Heart left ventricle (tissue), 16 donors: ENCODE results near the gene LARP7. TPM values are rescaled to one million over a fixed set of nuclear protein-coding genes. Genes with fewer than 3 reads are reported as not detected.

ENCODE experiments used
- ATAC-seq, 4 donors: fragments of 200-7000 bp; cut with Tn5 transposase; one replicate each; pipeline ENCODE4 v1.9.1; 2020 to 2022; ENCODE audit warnings: moderate library complexity in 4 of 4, mild to moderate bottlenecking in 3 of 4, moderate number of reproducible peaks in 1 of 4
- DNase-seq, 5 donors: peaks; one replicate each; pipeline ENCODE4 v3.0.0-alpha.2; 2020
- H3K27ac ChIP-seq, 12 donors: fragments of 200-600 bp; sonication (generic) in 4 of 12; one replicate each; pipeline versions ENCODE4 v1.5.0 to v1.8.0; 2016 to 2022; ENCODE audit warnings: mild to moderate bottlenecking in 2 of 12
- H3K27me3 ChIP-seq, 9 donors: fragments of 200-600 bp; sonication (generic) in 2 of 9; one replicate each; pipeline versions ENCODE4 v1.5.1 to v1.8.0; 2016 to 2022; ENCODE audit warnings: mild to moderate bottlenecking in 3 of 9
- H3K36me3 ChIP-seq, 9 donors: fragments of 200-600 bp; sonication (generic) in 2 of 9; one replicate each; pipeline versions ENCODE4 v1.5.0 to v1.8.0; 2018 to 2022; ENCODE audit warnings: mild to moderate bottlenecking in 2 of 9
- H3K4me1 ChIP-seq, 12 donors: fragments of 200-600 bp; sonication (generic) in 4 of 12; one replicate each; pipeline versions ENCODE4 v1.5.0 to v1.8.0; 2016 to 2022; ENCODE audit warnings: mild to moderate bottlenecking in 3 of 12
- H3K4me3 ChIP-seq, 12 donors: fragments of 200-600 bp; sonication (generic) in 4 of 12; one replicate each; pipeline versions ENCODE4 v1.5.0 to v1.8.0; 2017 to 2022; ENCODE audit warnings: mild to moderate bottlenecking in 9 of 12, moderate library complexity in 4 of 12
- H3K9me3 ChIP-seq, 12 donors: fragments of 200-600 bp; sonication (generic) in 4 of 12; one replicate each; pipeline versions ENCODE4 v1.5.0 to v1.8.0; 2016 to 2022; ENCODE audit warnings: mild to moderate bottlenecking in 1 of 12
- CTCF ChIP-seq, 12 donors: fragments of 200-600 bp; sonication (generic) in 4 of 12; IDR thresholded peaks; one replicate each; pipeline versions ENCODE4 v1.5.0 to v1.8.0; 2018 to 2022; ENCODE audit warnings: antibody characterized with exemption in 12 of 12, mild to moderate bottlenecking in 5 of 12
- POLR2A ChIP-seq, 2 donors: fragments of 450-650 bp; IDR thresholded peaks; one replicate each; pipeline ENCODE4 v1.6.1; 2017; ENCODE audit warnings: antibody characterized with exemption in 2 of 2, mild to moderate bottlenecking in 2 of 2, moderate library complexity in 2 of 2
- WGBS, 4 donors: extraction: QIAGEN DNeasy Blood & Tissue Kit in 2 of 4; methylation state at CpG; one replicate each; pipeline versions ENCODE4 v1.1.5 to v1.1.7; 2013 to 2018; 5-methylcytosine and 5-hydroxymethylcytosine counted together
- intact Hi-C, 10 donors: fragments of 100-400 bp; cut with DNase I; formaldehyde crosslinking; loops; one replicate each; pipeline versions ENCODE4 v1.11.1 to v1.14.2; 2022
- polyA plus RNA-seq, 2 donors: library from polyadenylated mRNA; stranded (reverse); fragments of 200-250 nt; gene quantifications; one replicate each; pipeline ENCODE4 v1.2.3, GENCODE V29; 2013
- total RNA-seq, 9 donors: library from RNA; depleted of rRNA in 2 of 9; stranded (reverse); fragments of >200 nt in 2 of 9; fragmentation: NEBNext Ultra II Directional in 3 of 9; extraction: Animal tissue kit (Norgen Biotek cat#: 25700) in 3 of 9; gene quantifications; one replicate each; pipeline versions ENCODE4 v1.1.0 to v1.2.4, GENCODE V29; 2016 to 2023
- donor health status: ischemic (EF 13 %, LVEDD 7.1; RV severe dilation, severe dysfunction).
- donor health status: healthy with polysubstance abuse.
- donor health status: DM: no; HTN: yes; CAD: no.
- donor health status: DM: no; HTN: no; CAD: no.
- donor health status: ischemic (EF 25% LVEDD 6.9; RV normal size, moderate dysfunction).
- donor health status: ischemic (EF 25% LVEDD 5.7; RV mildly dilated, moderate dysfunction).
- donor health status: healthy.
- donor health status: DM: yes; HTN: yes; CAD: no.
- donor health status: ischemic (EF 35%, LVEDD 5.7; RV mildly dilated, moderate dysfunction).
- donor health status: nonischemic (EF 11% LVEDD 7.7; RV severe dilation, severe dysfunction).
- donor health status: DM: yes; HTN: yes; CAD: no.
- donor health status: PGD.
- donor health status: ischemic (EF 29% LVEDD 5.4; RV normal size, mild dysfunction).
- donor health status: nonischemic (EF 23%, LVEDD 6.1; RV moderate dilation, normal function).

Gene LARP7
- total and polyA plus RNA-seq, 11 donors, result 43.0 to 73.0 (median 50.3) TPM

GRCh38 chr4:112645541-112646329 lies 8.8 kb downstream of the LARP7 start:
- 74 to 83% (median 78%) methylated on average over 8 of the region's 8 CpGs for WGBS, 4 donors
- TF ChIP-seq CTCF (IDR thresholded peaks at IDR 0.05) (no peak), POLR2A (IDR thresholded peaks at IDR 0.05) (no peak)
- DNase-seq, result no peak
- H3K9me3 ChIP-seq, result no peaks in the 10 kb centered on the region
- peaks cover 0 to 36% (median 6%) of the 10 kb centered on the region in 12 donors for H3K4me1 ChIP-seq
- intact Hi-C loops, result no loop called here
- no peak overlapping the region for H3K27ac ChIP-seq
- H3K36me3 ChIP-seq, result peaks cover 0 to 77% (median 69%) of the 10 kb centered on the region in 9 donors
- ATAC-seq, result no peak
- no peak overlapping the region for H3K4me3 ChIP-seq
- H3K27me3 ChIP-seq, result no peaks in the 10 kb centered on the region

- no peak for DNase-seq
- intact Hi-C loops, result no loop called here
- H3K4me1 ChIP-seq, result peaks cover 0 to 25% (median 4%) of the 10 kb centered on the region in 12 donors
- no peak overlapping the region for H3K4me3 ChIP-seq
- H3K9me3 ChIP-seq, result no peaks in the 10 kb centered on the region
- H3K27me3 ChIP-seq, result no peaks in the 10 kb centered on the region
- H3K27ac ChIP-seq, result no peak overlapping the region
- 71 to 74% (median 72%) methylated on average over 6 of the region's 6 CpGs for WGBS, 4 donors
- TF ChIP-seq CTCF (IDR thresholded peaks at IDR 0.05), result no peak
- H3K36me3 ChIP-seq, result peaks cover 0 to 88% (median 80%) of the 10 kb centered on the region in 9 donors
- ATAC-seq, result no peak
These were observed 9.9 kb downstream of the LARP7 start for GRCh38 chr4:112646632-112647537.

- DNase-seq, result no peak
- H3K4me3 ChIP-seq, result no peak overlapping the region
- H3K27ac ChIP-seq, result peak overlapping the region in 1 of 12 donors; percentile 17
- intact Hi-C loops, result no loop called here
- peaks cover 0 to 92% (median 84%) of the 10 kb centered on the region in 9 donors for H3K36me3 ChIP-seq
- no peaks in the 10 kb centered on the region for H3K9me3 ChIP-seq
- WGBS, 4 donors, result 30 to 65% (median 47%) methylated on average over 3 of the region's 3 CpGs
- H3K27me3 ChIP-seq, result no peaks in the 10 kb centered on the region
- TF ChIP-seq POLR2A (IDR thresholded peaks at IDR 0.05) (no peak), CTCF (IDR thresholded peaks at IDR 0.05) (no peak)
- ATAC-seq, result peak in 1 of 4 donors; percentile 31
- peaks cover 0 to 16% (median under 1%) of the 10 kb centered on the region in 12 donors for H3K4me1 ChIP-seq
These were observed 10.8 kb downstream of the LARP7 start for GRCh38 chr4:112647785-112648184.
